NCI-H2107 treated with DMSO at 0.1 percent for 48 hours (cell line): ENCODE measurements around the gene THAP9.
"Not testable (repeated sequence)": the region's sequence is repeated elsewhere in the genome, so short reads cannot be mapped to it uniquely, and the experiment has no call there.

Experiments
- DNase-seq: peaks from one replicate; lab custom pipeline; 2025; ENCODE audit not compliant: unreplicated experiment; lab: John Stamatoyannopoulos, UW

The THAP9 gene, protein sequence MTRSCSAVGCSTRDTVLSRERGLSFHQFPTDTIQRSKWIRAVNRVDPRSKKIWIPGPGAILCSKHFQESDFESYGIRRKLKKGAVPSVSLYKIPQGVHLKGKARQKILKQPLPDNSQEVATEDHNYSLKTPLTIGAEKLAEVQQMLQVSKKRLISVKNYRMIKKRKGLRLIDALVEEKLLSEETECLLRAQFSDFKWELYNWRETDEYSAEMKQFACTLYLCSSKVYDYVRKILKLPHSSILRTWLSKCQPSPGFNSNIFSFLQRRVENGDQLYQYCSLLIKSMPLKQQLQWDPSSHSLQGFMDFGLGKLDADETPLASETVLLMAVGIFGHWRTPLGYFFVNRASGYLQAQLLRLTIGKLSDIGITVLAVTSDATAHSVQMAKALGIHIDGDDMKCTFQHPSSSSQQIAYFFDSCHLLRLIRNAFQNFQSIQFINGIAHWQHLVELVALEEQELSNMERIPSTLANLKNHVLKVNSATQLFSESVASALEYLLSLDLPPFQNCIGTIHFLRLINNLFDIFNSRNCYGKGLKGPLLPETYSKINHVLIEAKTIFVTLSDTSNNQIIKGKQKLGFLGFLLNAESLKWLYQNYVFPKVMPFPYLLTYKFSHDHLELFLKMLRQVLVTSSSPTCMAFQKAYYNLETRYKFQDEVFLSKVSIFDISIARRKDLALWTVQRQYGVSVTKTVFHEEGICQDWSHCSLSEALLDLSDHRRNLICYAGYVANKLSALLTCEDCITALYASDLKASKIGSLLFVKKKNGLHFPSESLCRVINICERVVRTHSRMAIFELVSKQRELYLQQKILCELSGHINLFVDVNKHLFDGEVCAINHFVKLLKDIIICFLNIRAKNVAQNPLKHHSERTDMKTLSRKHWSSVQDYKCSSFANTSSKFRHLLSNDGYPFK

DNA sequence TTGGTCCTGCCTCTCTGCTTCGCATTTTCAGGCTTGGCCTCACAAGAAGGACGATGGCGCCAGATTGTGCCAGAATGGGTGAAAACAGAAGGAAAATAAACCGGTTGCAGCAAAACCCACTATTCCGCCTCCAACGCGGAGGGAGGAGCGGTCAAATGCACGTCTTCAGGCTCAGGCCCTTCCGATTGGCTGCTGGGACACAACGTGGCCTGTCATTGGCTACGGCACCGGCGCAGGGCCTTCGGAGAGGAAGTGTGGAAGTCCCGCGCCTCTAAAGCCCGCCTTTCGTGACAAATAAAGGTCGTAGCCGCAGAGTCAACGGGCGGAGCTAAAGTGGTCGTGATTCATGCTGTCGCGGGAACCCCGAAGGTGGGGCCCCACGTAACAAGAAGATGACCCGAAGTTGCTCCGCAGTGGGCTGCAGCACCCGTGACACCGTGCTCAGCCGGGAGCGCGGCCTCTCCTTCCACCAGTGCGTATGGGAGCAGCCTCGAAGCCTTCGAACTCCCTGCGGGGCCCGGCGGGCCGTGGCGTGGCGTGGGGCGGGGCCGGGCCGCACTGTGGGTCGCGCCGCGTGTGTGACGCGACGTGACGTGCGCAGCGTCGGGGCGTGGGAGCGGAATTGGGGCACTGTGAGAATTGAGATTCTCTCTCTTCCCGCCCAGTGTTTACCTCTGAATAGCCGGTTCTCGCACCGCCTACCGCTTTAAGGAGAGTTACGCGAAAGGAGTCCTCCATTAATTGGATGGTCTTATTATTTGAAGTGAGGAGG is at the start of gene THAP9:
TSS of gene THAP9 (plus strand) at position 325 of the 772 bp plus-strand sequence. CDS start at position 393, 68 bp downstream.
- DNase-seq: peak; percentile 92

DNA sequence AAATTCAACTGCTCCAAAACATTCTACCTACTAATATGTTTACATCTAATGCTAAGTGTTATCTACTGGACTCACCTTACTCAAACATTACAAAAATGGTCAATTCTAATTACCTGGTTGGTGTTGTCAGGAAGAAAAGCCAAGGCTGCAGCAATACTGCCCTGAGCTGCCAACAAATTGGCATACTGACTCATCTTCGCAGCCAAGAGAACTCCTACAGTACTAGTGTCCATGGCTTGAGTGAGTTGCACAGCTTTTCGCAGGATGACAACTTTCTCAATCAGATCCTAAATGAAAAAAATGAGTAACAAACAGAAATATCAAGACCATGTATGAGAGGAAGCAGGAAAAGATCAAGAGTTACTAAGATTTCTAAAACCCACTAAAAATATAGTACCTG is 49.2 kb upstream of the THAP9 start:
- no peak for DNase-seq

DNA sequence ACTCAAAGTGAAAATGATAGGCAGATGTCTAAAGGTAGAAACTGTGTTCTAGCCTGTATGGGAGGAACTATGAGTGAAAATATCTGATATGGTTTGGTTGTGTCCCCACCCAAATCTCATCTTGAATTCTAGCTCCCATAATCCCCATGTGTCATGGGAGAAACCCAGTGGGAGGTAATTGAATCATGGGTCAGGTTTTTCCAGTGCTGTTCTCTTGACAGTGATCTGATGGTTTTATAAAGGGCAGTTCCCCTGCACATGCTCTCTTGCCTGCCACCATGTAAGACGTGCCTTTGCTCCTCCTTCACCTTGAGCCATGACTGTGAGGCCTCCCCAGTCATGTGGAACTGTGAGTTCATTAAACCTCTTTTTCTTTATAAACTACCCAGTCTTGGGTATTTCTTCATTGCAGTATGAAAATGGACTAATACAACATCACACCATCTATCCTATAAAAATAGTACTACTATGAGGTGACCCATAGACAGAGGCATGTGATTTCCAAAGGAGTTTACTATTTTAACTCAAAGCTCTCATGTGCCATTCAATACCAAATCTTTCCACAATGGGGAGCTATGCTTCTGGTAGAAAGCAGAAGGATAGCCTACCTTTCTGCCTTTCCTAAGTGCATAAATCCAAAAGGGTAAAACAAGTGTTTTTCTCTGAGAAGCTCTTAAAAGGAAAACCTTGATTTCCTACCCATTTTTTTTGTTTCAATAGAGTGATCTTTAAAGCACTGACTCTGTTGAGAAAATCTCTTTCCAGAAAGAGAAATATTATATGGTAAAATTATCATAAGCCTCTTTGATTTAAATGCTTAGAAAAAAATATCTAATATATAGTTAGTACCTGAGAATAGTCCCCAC is 48.4 kb upstream of the THAP9 start:
- DNase-seq: no peak

DNA sequence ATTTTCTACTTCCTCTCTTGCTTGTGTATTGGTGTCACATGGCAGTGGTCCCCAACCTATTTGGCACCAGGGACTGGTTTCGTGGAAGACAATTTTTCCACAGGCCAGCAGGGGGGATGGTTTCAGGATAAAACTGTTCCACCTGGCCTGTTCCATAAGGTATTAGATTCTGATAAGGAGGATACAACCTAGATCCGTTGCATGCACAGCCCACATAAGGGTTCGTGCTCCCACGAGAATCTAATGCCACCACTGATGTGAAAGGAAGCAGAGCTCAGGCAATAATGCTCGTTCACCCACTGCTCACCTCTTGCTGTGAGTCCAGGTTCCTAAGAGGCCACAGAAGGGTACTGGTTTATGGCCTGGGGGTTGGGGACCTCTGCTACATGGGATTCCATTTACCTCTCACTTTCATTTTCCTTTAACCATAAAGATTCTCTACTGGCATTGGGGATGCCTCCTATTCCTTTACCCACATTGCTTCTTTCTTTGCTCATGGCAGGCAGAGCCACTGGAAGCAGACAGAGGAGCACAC is 47.7 kb upstream of the THAP9 start:
- no peak for DNase-seq

DNA sequence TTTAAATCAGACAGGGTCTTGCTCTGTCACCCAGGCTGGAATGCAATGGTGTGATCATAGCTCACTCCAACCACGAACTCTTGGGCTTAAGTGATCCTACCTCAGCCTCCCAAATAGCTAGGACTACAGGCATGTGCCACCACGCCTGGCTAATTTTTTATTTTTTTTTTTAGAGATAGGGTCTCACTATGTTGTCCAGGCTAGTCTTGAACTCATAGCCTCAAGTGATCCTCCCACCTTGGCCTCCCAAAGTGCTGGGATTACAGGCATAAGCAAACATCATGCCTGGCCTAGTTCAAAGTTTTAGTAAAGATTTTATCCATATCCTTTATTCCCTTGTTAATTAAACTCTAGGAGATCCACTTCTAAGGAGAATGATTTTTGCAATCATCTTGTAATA is 40.0 kb upstream of the THAP9 start:
- DNase-seq: not testable (repeated sequence)

DNA sequence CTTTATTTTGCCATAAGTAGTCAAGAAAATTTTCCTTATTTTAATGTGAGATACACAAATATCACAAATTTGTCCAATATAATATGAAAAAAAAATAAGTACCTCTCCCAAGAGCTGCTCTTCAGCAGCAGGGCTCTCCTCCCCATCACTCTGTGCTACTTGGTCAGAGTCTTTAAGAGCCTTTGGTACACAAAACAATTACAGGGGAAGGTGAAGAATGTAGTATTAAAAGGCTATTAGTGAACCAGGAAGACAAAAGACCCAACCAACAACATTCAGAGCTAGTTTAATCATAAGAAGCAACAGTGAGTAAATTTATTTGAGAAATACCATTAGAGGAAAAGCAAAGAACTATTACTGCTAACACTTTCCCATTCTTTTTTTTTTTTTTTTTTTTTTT is 39.0 kb upstream of the THAP9 start:
- no peak for DNase-seq

DNA sequence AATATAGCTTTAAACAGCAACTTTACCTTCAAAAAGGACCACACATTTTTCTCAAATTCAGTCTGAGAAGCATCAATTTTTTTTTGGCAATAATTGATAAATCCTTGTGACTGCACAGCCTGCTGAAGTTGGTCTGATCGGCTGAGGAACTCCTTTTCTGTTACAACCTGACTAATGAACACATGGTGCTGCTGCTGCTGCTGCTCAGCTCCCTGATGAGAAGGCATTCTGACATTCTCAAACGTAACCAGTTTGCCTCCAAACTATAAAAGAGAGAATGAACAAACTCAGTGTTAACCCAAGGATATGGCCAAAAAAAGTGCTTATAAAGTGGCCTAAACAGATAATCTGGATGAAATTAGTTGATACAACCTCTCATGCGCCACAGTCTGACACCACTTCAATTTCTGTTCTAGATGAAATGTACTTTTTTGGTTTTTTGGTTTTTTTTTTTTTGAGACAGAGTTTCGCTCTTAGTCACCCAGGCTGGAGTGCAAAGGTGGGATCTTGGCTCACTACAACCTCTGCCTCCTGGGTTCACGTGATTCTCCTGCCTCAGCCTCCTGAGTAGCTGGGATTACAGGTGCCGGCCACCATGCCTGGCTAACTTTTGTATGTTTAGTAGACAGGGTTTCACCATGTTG is 36.1 kb upstream of the THAP9 start:
- no peak for DNase-seq

DNA sequence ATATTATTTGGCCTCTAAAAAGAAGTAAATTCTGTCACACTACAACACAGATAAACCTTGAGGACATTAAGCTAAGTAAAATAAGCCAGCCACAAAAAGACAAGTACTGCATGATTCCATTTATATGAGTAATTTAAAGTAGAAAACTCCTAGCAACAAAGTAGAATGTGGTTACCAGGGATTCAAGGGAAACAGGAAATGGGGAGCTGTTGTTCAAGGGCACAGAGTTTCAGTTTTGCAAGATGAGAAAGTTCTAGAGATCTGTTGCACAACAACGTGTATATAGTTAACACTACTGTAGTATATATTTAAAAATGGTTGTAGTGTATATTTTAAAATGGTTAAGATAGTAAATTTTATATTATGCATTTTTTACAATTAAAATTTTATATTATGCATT is 34.9 kb upstream of the THAP9 start:
- no peak for DNase-seq

DNA sequence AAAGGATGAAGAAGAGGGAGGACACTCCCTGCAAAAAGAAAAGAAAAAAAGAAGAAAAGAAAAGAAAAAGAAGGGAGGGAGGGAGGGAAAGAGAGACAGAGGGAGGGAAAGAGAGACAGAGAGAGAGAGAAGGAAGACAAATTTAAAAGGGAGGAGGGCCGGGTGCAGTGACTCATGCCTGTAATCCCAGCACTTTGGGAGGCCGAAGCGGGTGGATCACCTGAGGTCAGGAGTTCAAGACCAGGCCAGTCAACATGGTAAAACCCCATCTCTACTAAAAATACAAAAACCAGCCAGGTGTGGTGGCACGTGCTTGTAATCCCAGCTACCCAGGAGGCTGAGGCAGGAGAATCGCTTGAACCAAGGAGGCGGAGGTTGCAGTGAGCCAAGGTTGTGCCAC is 34.5 kb upstream of the THAP9 start:
- DNase-seq: not testable (repeated sequence)

DNA sequence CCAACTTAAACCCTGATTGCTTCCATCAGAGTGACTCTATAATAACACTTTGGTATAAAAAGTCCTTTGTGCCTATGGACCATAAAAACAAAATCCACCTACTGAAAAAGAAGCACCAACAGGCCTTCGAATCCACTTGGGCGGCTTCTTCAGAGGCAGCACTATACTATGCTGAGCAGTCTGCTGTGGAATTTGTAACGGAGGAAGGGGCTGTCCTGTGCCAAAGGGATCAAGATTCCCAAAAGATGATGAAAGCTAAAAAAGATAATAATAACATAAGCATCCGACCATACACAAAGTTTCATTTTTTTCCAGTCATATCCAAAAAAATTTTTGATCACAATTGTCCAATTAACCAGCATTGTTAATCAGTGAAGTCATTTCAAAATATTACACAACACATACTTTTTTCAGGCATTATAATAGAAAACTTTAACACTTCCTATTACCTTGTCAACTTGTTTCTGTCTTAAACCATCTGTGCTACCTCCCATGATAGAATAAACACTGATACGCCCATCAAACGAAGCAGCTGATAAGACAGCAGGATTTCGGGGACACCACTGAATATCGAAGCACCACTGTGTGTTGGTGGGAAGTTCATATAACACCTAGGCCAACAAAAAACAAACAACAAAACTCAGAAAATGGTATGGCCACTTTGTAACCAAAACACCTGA is 33.7 kb upstream of the THAP9 start:
- no peak for DNase-seq

DNA sequence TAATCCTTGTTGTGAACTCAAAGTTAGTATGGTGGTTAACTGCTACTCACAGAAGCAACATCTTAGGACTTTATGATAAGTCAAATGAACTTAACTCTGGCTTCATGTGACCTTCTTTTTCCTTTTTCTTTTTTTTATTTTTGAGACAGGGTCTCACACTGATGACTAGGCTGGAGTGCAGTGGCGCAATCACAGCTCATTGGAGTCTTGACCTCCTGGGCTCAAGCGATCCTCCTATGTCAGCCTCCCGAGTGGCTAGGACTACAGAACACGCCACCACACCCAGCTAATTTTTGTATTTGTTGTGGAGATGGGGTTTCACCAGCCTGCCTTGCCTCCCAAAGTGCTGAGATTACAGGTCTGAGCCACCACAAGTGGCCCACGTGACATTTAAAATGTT is 32.0 kb upstream of the THAP9 start:
- no peak for DNase-seq

DNA sequence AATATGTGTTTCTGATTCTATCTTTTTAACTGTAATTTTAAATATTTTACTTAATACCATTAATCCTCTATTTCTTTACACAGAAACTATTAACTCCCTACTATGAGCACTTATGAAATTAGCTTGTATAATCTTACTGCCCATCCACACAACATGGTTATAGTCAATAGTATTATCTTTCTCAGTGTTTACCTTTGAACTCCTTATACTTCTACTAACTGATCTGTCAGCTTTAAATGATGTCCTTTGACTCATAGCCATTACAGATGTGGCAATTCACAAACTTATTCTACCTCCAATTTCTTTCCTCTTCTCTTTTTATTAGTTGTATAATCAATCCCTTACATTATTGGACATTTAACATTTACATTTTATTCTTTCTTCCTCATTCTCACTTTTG is 15.1 kb upstream of the THAP9 start:
- DNase-seq: no peak

DNA sequence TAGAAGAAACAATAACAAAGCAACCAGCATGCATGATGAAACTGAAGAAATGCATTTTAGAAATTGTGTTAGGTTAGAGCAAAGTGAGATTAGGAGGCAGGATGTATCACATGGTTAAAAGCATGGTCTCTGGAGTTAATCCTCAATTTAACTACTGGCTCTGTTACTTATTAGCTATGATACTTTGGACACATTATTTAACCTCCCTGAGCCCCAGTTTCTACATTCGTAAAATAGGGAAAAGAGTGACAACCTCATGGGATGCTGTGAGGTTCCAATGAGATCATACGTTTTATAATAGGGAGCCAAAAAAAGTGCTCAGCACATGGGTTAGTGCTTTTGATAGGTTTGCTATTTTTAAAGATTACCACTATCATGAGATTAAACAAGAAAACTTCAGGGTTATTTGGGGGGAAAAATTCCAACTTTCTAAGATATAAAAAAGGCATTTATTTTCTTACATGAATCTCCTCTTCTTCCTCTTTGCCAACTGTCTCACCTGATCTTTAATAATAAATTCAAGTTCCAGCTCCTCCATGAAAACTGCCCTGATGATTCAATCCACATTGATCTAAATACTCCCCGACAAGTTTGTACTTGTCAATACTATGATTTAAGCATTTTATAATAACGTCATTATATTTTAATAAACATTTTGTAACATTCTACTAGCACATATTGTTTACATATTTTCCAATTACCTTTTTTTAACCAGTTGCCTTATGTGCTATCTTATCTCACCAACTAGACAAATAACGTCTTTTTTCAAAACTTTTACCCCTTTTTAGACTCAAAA is 14.2 kb upstream of the THAP9 start:
- no peak for DNase-seq

DNA sequence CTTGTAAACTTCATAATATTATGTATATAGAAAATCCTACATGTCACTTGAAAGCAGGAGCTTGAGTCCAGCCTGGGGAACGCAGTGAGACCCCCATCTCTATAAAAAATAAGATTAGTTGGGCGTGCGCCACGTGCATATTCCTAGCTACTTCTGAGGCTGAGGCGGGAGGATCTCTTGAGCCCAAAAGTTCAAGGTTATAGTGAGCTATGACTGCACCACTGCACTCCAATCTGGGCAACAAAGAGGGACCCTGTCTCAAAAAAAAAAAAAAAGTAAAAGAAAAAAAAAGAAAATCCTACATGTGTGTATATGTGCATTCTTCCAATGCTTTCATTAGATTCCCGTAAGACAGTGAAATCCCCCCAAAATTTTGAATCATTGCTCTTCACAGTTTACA is 11.2 kb upstream of the THAP9 start:
- DNase-seq: no peak

DNA sequence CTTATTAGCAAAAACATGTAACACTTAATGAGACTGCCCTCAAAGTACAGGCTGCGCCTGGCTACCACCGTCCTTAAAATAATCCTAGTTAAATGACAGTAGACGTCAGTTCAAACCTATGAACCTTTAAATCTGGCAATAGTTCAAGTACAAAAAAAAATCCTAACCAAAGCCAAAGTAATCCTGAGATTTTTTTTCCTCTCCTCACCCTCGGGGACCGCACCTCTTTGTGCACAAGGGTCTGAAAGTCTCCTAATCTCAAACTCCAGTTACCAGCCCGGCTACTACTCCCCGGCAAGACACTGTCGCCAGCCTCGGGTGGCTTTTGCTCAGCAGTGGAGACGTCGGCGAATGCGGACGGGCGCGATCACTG is 10.0 kb upstream of the THAP9 start:
- peak; percentile 41 for DNase-seq

DNA sequence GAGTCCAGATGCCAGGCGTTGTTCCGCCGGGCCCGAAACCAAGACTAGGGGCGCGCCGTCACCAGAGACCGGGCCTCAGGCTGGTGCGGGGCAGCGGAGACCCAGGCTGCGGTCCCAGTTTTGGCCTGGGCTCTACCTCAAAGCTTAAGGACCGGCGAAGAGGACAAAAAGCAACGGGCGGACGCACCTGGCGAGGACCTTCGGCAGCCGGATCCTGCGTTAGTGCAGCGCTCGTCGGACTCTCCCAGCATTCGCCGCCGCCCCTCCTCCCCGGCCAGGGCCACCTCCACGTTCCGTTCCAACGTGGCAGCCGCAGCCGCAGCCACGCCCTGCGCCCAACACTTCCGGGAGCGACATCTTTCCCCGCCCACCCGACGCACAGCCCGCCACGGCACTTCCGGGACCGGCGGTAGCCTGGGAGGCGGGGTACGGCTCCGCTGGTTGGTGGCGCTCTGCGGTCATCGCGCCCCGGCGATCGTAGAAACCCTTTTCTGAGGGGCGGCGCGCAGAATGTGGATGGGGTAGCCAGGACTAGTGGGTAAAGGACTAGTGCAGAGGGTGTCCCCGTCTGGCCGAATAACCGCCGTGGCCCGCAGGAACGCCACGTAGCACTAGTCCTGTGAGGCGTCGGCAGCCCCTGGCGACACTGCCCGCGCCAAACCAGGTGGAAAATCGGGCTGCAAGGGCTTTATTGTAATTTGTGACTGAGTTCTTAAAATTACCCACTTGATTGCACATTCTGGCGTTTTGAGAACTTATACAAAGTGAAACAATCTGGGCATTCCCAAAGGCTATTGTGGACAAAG is 9.4 kb upstream of the THAP9 start, which contains the start of gene SEC31A:
TSS of gene SEC31A (minus strand) at position 253 of the 806 bp plus-strand sequence. CDS start 9,217 bp downstream, outside the sequence.
- DNase-seq: peak; percentile 61

DNA sequence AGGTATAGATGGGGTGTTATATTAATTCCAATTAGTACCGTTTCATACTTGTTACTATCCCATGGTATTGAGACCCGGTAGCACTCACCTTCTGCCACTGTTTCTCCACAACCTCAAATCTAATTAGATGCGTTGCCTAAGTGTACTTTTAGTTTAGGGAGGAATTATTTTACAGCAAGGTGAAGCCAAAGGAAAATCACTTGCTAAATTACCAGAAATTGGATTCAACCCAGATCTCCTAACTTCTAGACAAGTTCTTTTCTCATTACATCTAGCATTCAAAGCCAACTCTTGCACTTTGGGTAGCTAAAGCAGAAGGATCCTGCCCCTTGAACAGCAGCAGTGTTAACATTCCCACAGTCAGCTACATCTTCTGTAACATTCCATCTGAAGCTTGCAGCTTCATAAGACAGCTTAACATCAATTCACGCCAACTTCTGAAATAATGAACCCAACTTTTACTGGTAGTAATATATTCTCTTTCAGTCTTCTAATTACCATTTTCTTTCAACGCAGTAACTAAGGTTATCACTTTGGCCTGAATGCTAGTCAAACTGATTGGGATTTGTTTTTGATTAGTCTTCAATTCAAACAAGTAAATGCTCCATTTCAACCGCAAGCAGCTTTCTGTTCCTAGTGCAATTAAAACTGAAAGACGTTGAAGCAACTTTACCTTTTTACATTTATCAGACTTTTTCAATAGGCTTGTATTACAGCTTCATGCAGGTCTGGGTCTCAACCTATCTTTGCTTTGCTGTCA is 8.6 kb upstream of the THAP9 start:
- DNase-seq: no peak
